ENCODE results near the gene NTRK3.

GRCh38 chr15:88196961-88197360, 59.6 kb downstream of the NTRK3 start:
- TF ChIP-seq CTCF (conservative IDR thresholded peaks at IDR 0.05; ENCODE audit: low read length) = no peak
- TF ChIP-seq EZH2phosphoT487 (IDR thresholded peaks at IDR 0.05; ENCODE audit: borderline replicate concordance) = no peak

All from Loucy (cell line).